ENCODE results near the gene RBBP9.

Gene RBBP9

GRCh38 chr20:18456600-18456999 is 40.4 kb downstream of the RBBP9 start:
- TF ChIP-seq, protein P1, sequence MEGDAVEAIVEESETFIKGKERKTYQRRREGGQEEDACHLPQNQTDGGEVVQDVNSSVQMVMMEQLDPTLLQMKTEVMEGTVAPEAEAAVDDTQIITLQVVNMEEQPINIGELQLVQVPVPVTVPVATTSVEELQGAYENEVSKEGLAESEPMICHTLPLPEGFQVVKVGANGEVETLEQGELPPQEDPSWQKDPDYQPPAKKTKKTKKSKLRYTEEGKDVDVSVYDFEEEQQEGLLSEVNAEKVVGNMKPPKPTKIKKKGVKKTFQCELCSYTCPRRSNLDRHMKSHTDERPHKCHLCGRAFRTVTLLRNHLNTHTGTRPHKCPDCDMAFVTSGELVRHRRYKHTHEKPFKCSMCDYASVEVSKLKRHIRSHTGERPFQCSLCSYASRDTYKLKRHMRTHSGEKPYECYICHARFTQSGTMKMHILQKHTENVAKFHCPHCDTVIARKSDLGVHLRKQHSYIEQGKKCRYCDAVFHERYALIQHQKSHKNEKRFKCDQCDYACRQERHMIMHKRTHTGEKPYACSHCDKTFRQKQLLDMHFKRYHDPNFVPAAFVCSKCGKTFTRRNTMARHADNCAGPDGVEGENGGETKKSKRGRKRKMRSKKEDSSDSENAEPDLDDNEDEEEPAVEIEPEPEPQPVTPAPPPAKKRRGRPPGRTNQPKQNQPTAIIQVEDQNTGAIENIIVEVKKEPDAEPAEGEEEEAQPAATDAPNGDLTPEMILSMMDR (IDR thresholded peaks at IDR 0.05; ENCODE audit: low read depth, low read length, missing control alignments), result no peak
- no peak for DNase-seq (ENCODE audit: low read depth)
- in situ Hi-C loops (cut with HindIII; ENCODE audit: low sequenced_read_pairs), result no loop called here
- no peak overlapping the region for H3K4me3 ChIP-seq (ENCODE audit: low read depth, low read length)

DNA sequence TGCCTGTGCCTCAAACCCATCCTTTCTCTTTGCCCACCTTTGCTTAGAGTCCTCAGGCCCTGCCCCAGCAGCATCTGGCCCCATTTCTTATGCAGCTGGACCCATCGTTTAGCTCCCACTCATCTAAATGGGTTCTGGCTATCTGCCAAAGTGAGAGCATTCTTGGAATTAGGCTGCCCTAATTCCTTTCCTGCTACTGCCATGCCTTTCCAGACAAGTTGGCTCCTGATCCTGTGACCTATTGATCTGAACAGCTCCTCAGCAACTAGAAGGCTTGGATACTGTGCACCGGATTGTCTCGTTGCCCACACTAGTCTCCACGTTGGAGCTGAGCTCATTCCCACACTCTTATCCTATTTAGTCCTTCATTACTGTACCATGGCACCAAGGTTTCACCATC is 53.1 kb downstream of the RBBP9 start:
- DNase-seq (ENCODE audit: low read depth), result no peak
- TF ChIP-seq, protein P1 (IDR thresholded peaks at IDR 0.05; ENCODE audit: low read depth, low read length, missing control alignments), result no peak
- in situ Hi-C loops (cut with HindIII; ENCODE audit: low sequenced_read_pairs), result no loop called here
- no peak overlapping the region for H3K4me3 ChIP-seq (ENCODE audit: low read depth, low read length)

DNA sequence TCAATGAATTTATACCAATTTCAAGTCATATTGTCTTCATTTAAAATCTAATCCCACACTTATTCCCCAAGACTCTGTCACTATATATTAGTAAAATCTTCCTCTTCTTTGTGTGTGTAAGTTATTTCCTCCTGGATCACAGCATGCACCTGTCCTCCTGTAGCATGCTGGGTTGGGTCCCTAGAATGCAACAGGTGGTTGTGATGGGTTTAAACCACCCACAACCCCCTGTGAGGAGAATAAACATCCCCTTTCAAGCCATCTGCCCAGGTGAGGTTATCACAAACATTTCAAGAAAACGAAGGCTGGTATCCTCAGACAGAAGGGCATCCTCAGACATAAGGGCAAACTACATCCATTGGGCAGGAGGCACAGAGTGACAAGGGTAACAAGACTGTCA is 56.6 kb downstream of the RBBP9 start:
- TF ChIP-seq, protein P1 (IDR thresholded peaks at IDR 0.05; ENCODE audit: low read depth, low read length, missing control alignments), result no peak
- in situ Hi-C loops (cut with HindIII; ENCODE audit: low sequenced_read_pairs), result no loop called here
- no peak for DNase-seq (ENCODE audit: low read depth)
- no peak overlapping the region for H3K4me3 ChIP-seq (ENCODE audit: low read depth, low read length)

DNA sequence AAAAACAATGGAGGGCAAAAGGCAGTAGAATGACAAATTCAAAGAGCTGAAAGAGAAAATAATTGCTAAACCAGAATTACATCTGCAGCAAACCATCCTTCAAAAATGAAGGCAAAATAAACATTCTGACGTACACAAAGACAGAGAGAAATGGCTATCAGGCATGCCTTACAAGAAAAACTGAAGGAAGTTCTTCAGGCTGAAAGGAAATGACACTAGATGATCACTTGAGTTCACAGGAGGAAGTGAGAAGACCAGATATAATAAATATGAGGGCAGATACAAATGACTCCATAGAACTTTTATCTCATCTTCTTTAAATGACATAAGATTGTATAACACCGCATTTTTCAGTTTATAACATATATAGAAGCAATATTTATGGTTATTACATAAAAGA is 60.2 kb downstream of the RBBP9 start:
- no peak overlapping the region for H3K4me3 ChIP-seq (ENCODE audit: low read depth, low read length)
- in situ Hi-C loops (cut with HindIII; ENCODE audit: low sequenced_read_pairs), result no loop called here
- TF ChIP-seq, protein P1 (IDR thresholded peaks at IDR 0.05; ENCODE audit: low read depth, low read length, missing control alignments), result no peak
- no peak for DNase-seq (ENCODE audit: low read depth)
